ENCODE data around the gene RNF31. TPM values are rescaled to one million over a fixed set of nuclear protein-coding genes. Genes with fewer than 3 reads are reported as not detected.
A peak's percentile ranks its signal among the peaks of the same experiment; 100 is the strongest.

Gene RNF31
- total and polyA plus RNA-seq, 2 of the 13 experiments (the other 11 are each of a cell fraction or from before 2014, with no cell fraction given), result 48.2 to 86.8 TPM

GRCh38 chr14:24147761-24148428, 597 bp downstream of the RNF31 start (continued):
- 0 out of 2 replicates have a peak, but pooled peaks have one; percentile 31 for TF ChIP-seq ATAD3A (CRISPR knock-in tag; IDR thresholded peaks at IDR 0.05)
- TF ChIP-seq KDM1A (CRISPR knock-in tag; IDR thresholded peaks at IDR 0.05), result no peak
- TF ChIP-seq, protein P1, sequence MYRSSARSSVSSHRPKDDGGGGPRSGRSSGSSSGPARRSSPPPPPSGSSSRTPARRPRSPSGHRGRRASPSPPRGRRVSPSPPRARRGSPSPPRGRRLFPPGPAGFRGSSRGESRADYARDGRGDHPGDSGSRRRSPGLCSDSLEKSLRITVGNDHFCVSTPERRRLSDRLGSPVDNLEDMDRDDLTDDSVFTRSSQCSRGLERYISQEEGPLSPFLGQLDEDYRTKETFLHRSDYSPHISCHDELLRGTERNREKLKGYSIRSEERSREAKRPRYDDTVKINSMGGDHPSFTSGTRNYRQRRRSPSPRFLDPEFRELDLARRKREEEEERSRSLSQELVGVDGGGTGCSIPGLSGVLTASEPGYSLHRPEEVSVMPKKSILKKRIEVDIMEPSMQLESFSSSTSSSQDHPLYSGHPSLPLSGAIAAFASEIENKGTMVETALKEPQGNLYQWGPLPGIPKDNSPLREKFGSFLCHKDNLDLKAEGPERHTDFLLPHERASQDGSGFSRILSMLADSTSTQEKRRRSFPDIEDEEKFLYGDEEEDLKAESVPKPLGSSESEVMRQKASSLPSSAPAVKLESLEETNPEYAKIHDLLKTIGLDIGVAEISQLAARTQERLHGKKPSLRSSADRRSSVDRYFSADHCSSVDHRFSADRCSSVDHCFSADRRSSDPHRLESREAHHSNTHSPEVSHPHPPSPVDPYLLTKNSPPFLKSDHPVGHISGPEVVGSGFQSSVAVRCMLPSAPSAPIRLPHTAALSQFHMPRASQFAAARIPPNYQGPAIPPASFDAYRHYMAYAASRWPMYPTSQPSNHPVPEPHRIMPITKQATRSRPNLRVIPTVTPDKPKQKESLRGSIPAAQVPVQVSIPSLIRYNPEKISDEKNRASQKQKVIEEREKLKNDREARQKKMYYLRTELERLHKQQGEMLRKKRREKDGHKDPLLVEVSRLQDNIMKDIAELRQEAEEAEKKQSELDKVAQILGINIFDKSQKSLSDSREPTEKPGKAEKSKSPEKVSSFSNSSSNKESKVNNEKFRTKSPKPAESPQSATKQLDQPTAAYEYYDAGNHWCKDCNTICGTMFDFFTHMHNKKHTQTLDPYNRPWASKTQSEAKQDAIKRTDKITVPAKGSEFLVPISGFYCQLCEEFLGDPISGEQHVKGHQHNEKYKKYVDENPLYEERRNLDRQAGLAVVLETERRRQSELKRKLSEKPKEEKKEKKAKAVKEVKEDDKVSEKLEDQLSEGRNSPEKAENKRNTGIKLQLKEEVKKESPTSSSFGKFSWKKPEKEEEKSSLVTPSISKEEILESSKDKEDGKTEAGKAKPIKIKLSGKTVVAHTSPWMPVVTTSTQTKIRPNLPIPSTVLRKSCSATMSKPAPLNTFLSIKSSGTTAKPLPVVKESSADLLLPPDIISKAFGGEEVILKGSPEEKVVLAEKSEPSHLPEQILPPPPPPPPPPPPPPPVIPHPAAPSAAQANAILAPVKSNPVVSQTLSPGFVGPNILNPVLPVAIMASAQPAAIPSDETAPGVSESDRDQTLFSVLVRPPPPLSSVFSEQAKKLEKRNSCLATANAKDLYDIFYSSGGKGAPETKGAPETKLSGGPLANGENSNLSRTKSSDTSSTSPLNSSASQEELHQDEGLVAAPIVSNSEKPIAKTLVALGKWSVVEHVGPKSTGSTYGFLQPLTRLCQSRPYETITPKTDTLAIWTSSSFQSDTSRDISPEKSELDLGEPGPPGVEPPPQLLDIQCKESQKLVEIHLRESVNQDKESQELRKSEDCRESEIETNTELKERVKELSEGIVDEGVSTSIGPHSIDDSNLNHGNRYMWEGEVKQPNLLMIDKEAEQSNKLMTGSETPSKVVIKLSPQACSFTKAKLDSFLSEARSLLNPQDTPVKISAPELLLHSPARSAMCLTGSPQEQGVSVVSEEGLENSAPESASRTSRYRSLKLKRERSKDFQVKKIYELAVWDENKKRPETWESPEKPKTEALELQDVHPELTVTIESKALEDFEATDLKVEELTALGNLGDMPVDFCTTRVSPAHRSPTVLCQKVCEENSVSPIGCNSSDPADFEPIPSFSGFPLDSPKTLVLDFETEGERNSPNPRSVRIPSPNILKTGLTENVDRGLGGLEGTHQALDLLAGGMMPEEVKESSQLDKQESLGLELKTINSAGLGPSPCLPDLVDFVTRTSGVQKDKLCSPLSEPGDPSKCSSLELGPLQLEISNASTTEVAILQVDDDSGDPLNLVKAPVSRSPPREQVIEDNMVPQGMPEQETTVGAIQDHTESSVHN (CRISPR knock-in tag; IDR thresholded peaks at IDR 0.05), result no peak
- TF ChIP-seq GATAD1 (CRISPR knock-in tag; IDR thresholded peaks at IDR 0.05), result no peak; the same call in 1 of the 2 replicates
- no peak for TF ChIP-seq MAZ (IDR thresholded peaks at IDR 0.05; ENCODE audit: borderline replicate concordance, low read depth, low read length)
- TF ChIP-seq MAZ (CRISPR knock-in tag; IDR thresholded peaks at IDR 0.05; ENCODE audit: low read depth), result no peak
- TF ChIP-seq, protein P2, sequence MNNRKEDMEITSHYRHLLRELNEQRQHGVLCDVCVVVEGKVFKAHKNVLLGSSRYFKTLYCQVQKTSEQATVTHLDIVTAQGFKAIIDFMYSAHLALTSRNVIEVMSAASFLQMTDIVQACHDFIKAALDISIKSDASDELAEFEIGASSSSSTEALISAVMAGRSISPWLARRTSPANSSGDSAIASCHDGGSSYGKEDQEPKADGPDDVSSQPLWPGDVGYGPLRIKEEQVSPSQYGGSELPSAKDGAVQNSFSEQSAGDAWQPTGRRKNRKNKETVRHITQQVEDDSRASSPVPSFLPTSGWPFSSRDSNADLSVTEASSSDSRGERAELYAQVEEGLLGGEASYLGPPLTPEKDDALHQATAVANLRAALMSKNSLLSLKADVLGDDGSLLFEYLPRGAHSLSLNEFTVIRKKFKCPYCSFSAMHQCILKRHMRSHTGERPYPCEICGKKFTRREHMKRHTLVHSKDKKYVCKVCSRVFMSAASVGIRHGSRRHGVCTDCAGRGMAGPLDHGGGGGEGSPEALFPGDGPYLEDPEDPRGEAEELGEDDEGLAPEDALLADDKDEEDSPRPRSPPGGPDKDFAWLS (CRISPR knock-in tag; IDR thresholded peaks at IDR 0.05; ENCODE audit: borderline replicate concordance), result no peak
- TF ChIP-seq, protein P3, sequence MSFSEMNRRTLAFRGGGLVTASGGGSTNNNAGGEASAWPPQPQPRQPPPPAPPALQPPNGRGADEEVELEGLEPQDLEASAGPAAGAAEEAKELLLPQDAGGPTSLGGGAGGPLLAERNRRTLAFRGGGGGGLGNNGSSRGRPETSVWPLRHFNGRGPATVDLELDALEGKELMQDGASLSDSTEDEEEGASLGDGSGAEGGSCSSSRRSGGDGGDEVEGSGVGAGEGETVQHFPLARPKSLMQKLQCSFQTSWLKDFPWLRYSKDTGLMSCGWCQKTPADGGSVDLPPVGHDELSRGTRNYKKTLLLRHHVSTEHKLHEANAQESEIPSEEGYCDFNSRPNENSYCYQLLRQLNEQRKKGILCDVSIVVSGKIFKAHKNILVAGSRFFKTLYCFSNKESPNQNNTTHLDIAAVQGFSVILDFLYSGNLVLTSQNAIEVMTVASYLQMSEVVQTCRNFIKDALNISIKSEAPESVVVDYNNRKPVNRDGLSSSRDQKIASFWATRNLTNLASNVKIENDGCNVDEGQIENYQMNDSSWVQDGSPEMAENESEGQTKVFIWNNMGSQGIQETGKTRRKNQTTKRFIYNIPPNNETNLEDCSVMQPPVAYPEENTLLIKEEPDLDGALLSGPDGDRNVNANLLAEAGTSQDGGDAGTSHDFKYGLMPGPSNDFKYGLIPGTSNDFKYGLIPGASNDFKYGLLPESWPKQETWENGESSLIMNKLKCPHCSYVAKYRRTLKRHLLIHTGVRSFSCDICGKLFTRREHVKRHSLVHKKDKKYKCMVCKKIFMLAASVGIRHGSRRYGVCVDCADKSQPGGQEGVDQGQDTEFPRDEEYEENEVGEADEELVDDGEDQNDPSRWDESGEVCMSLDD (CRISPR knock-in tag; IDR thresholded peaks at IDR 0.05; ENCODE audit: borderline replicate concordance), result no peak
- TF ChIP-seq, protein P4, sequence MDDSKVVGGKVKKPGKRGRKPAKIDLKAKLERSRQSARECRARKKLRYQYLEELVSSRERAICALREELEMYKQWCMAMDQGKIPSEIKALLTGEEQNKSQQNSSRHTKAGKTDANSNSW (CRISPR knock-in tag; IDR thresholded peaks at IDR 0.05; ENCODE audit: borderline replicate concordance), result peak; percentile 37; the same call in 1 of the 2 replicates
- no peak for TF ChIP-seq ZSCAN20 (CRISPR knock-in tag; IDR thresholded peaks at IDR 0.05; ENCODE audit: borderline replicate concordance)
- TF ChIP-seq CAMTA2 (CRISPR knock-in tag; IDR thresholded peaks at IDR 0.05; ENCODE audit: borderline replicate concordance), result peak; percentile 87; the same call in 1 of the 2 replicates
- peak; percentile 65 for TF ChIP-seq ZNF225 (CRISPR knock-in tag; IDR thresholded peaks at IDR 0.05)
- 0 out of 2 replicates have a peak, but pooled peaks have one; percentile 30 for TF ChIP-seq ZNF550 (CRISPR knock-in tag; IDR thresholded peaks at IDR 0.05; ENCODE audit: borderline replicate concordance)
- no peak for TF ChIP-seq ZNF205 (CRISPR knock-in tag; IDR thresholded peaks at IDR 0.05)
- peak; percentile 85 for TF ChIP-seq ZFY (CRISPR knock-in tag; IDR thresholded peaks at IDR 0.05)

All from HepG2 (cell line).